ENCODE results near the gene SPEN. TPM values are rescaled to one million over a fixed set of nuclear protein-coding genes. Genes with fewer than 3 reads are reported as not detected.

The SPEN gene
- total and polyA plus RNA-seq, 2 of the 13 experiments (the other 11 are each of a cell fraction or from before 2014, with no cell fraction given): 4.8 to 14.0 TPM

DNA sequence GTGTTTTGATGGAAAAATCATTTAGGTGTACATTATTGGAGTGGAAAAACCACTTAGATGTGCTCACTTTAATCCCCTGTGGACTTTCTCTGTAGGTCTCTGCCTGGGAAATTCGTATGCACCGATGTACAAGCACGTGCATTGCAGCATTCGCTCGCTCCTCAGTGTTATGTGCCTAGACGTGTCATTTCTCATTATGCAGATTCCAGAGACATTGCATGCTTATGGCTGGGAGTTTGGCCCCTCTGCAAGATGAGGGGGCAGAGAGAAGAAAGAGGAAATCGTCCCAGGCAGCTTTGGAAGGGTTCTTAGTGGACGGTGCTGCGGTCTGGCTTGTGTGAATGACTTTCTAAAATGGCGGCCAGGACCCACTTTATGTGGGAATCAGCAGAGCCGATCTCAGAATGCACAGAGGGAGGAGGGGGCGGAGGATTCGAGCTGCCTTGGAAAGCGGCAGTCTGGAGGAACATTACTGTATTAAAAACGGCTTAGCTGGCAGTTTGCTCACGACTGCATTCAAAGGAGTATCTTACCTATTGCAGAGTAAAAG is 2.3 kb downstream of the SPEN start (continued):
- TF ChIP-seq, protein P1, sequence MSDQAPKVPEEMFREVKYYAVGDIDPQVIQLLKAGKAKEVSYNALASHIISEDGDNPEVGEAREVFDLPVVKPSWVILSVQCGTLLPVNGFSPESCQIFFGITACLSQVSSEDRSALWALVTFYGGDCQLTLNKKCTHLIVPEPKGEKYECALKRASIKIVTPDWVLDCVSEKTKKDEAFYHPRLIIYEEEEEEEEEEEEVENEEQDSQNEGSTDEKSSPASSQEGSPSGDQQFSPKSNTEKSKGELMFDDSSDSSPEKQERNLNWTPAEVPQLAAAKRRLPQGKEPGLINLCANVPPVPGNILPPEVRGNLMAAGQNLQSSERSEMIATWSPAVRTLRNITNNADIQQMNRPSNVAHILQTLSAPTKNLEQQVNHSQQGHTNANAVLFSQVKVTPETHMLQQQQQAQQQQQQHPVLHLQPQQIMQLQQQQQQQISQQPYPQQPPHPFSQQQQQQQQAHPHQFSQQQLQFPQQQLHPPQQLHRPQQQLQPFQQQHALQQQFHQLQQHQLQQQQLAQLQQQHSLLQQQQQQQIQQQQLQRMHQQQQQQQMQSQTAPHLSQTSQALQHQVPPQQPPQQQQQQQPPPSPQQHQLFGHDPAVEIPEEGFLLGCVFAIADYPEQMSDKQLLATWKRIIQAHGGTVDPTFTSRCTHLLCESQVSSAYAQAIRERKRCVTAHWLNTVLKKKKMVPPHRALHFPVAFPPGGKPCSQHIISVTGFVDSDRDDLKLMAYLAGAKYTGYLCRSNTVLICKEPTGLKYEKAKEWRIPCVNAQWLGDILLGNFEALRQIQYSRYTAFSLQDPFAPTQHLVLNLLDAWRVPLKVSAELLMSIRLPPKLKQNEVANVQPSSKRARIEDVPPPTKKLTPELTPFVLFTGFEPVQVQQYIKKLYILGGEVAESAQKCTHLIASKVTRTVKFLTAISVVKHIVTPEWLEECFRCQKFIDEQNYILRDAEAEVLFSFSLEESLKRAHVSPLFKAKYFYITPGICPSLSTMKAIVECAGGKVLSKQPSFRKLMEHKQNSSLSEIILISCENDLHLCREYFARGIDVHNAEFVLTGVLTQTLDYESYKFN (CRISPR knock-in tag; conservative IDR thresholded peaks at IDR 0.05): peak; percentile 34
- TF ChIP-seq ARNTL (CRISPR knock-in tag; IDR thresholded peaks at IDR 0.05): peak; percentile 19; the same call in 1 of the 2 replicates
- no peak for TF ChIP-seq ZNF3 (CRISPR knock-in tag; IDR thresholded peaks at IDR 0.05)
- 0 out of 2 replicates have a peak, but pooled peaks have one; percentile 27 for TF ChIP-seq NR2C2 (CRISPR knock-in tag; IDR thresholded peaks at IDR 0.05; ENCODE audit: borderline replicate concordance)
- peak; percentile 54; the same call in 1 of the 2 replicates for TF ChIP-seq KDM4B (CRISPR knock-in tag; IDR thresholded peaks at IDR 0.05)
- TF ChIP-seq BHLHE40 (IDR thresholded peaks at IDR 0.05; ENCODE audit: low read length): peak; percentile 64
- TF ChIP-seq ZBTB7B (CRISPR knock-in tag; IDR thresholded peaks at IDR 0.05): 0 out of 2 replicates have a peak, but pooled peaks have one; percentile 10
- TF ChIP-seq CCDC6 (CRISPR knock-in tag; IDR thresholded peaks at IDR 0.05): no peak
- TF ChIP-seq MAFF (IDR thresholded peaks at IDR 0.05; ENCODE audit: low read depth, low read length): peak; percentile 64; the same call in 1 of the 2 replicates
- no peak for TF ChIP-seq CENPT (CRISPR knock-in tag; IDR thresholded peaks at IDR 0.05; ENCODE audit: low read depth)
- 0 out of 2 replicates have a peak, but pooled peaks have one; percentile 8 for TF ChIP-seq ZNF263 (CRISPR knock-in tag; IDR thresholded peaks at IDR 0.05)
- peak; percentile 45; the same call in 1 of the 2 replicates for TF ChIP-seq RBFOX2 (IDR thresholded peaks at IDR 0.05; ENCODE audit: low read depth, low read length)
- TF ChIP-seq SMAD9 (CRISPR knock-in tag; IDR thresholded peaks at IDR 0.05): no peak
- peak; percentile 87; the same call in 1 of the 2 replicates for TF ChIP-seq ZC3H4 (CRISPR knock-in tag; IDR thresholded peaks at IDR 0.05; ENCODE audit: borderline replicate concordance)
- TF ChIP-seq ZNF230 (CRISPR knock-in tag; IDR thresholded peaks at IDR 0.05): 0 out of 2 replicates have a peak, but pooled peaks have one; percentile 55
- TF ChIP-seq FOXC1 (CRISPR knock-in tag; IDR thresholded peaks at IDR 0.05; ENCODE audit: borderline replicate concordance): no peak
- TF ChIP-seq, protein P2, sequence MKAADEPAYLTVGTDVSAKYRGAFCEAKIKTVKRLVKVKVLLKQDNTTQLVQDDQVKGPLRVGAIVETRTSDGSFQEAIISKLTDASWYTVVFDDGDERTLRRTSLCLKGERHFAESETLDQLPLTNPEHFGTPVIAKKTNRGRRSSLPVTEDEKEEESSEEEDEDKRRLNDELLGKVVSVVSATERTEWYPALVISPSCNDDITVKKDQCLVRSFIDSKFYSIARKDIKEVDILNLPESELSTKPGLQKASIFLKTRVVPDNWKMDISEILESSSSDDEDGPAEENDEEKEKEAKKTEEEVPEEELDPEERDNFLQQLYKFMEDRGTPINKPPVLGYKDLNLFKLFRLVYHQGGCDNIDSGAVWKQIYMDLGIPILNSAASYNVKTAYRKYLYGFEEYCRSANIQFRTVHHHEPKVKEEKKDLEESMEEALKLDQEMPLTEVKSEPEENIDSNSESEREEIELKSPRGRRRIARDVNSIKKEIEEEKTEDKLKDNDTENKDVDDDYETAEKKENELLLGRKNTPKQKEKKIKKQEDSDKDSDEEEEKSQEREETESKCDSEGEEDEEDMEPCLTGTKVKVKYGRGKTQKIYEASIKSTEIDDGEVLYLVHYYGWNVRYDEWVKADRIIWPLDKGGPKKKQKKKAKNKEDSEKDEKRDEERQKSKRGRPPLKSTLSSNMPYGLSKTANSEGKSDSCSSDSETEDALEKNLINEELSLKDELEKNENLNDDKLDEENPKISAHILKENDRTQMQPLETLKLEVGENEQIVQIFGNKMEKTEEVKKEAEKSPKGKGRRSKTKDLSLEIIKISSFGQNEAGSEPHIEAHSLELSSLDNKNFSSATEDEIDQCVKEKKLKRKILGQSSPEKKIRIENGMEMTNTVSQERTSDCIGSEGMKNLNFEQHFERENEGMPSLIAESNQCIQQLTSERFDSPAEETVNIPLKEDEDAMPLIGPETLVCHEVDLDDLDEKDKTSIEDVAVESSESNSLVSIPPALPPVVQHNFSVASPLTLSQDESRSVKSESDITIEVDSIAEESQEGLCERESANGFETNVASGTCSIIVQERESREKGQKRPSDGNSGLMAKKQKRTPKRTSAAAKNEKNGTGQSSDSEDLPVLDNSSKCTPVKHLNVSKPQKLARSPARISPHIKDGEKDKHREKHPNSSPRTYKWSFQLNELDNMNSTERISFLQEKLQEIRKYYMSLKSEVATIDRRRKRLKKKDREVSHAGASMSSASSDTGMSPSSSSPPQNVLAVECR (CRISPR knock-in tag; IDR thresholded peaks at IDR 0.05; ENCODE audit: borderline replicate concordance): 0 out of 2 replicates have a peak, but pooled peaks have one; percentile 38
- no peak for TF ChIP-seq ZNF569 (CRISPR knock-in tag; IDR thresholded peaks at IDR 0.05; ENCODE audit: borderline replicate concordance)
- no peak for TF ChIP-seq ZNF430 (CRISPR knock-in tag; IDR thresholded peaks at IDR 0.05)
- no peak for TF ChIP-seq CHD4 (IDR thresholded peaks at IDR 0.05; ENCODE audit: borderline replicate concordance, low read length)
- TF ChIP-seq ZNF510 (CRISPR knock-in tag; IDR thresholded peaks at IDR 0.05; ENCODE audit: low read depth): peak; percentile 59; the same call in 1 of the 2 replicates
- 0 out of 2 replicates have a peak, but pooled peaks have one; percentile 11 for TF ChIP-seq ZSCAN9 (CRISPR knock-in tag; IDR thresholded peaks at IDR 0.05; ENCODE audit: borderline replicate concordance)
- TF ChIP-seq SP1 (IDR thresholded peaks at IDR 0.05): no peak
- peak; percentile 17; the same call in 1 of the 2 replicates for TF ChIP-seq SP1 (CRISPR knock-in tag; IDR thresholded peaks at IDR 0.05)
- 0 out of 2 replicates have a peak, but pooled peaks have one; percentile 10 for TF ChIP-seq SPEN (CRISPR knock-in tag; IDR thresholded peaks at IDR 0.05; ENCODE audit: low read depth)
